ENCODE results near the gene CLCN2.
A peak's percentile ranks its signal among the peaks of the same experiment; 100 is the strongest.
"Not testable (repeated sequence)": the region's sequence is repeated elsewhere in the genome, so short reads cannot be mapped to it uniquely, and the experiment has no call there.

Gene CLCN2

DNA sequence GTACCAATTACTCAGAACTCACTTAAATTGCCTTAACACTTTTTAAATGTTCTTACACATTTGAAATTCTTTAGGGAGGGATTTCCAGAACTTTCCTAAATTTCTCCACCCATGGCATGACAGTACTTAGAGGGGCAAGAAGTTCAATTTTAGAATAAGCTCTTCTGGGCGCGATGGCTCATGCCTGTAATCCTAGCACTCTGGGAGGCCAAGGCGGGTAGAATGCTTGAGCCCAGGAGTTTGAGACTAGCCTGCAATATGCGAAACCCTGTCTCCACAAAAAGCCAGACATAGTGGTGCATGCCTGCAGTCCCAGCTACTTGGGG, 13.4 kb downstream of the CLCN2 start:
- H3K4me1 ChIP-seq (ENCODE audit: control insufficient read depth, insufficient read depth, low read length), result peaks cover 8% of the 10 kb centered on the region
- no peaks in the 10 kb centered on the region for H3K9me3 ChIP-seq (replicated peaks; ENCODE audit: low read length)
- no peak overlapping the region for H3K9ac ChIP-seq (ENCODE audit: low read depth, low read length)
- H3K27me3 ChIP-seq (ENCODE audit: control insufficient read depth, insufficient read depth, low read length), result no peaks in the 10 kb centered on the region
- peaks cover 17% of the 10 kb centered on the region for H3K36me3 ChIP-seq (ENCODE audit: insufficient read depth, low read length)
- H3K4me3 ChIP-seq (ENCODE audit: low read length), result no peak overlapping the region
- H3K4me2 ChIP-seq (ENCODE audit: low read length), result no peak overlapping the region

DNA sequence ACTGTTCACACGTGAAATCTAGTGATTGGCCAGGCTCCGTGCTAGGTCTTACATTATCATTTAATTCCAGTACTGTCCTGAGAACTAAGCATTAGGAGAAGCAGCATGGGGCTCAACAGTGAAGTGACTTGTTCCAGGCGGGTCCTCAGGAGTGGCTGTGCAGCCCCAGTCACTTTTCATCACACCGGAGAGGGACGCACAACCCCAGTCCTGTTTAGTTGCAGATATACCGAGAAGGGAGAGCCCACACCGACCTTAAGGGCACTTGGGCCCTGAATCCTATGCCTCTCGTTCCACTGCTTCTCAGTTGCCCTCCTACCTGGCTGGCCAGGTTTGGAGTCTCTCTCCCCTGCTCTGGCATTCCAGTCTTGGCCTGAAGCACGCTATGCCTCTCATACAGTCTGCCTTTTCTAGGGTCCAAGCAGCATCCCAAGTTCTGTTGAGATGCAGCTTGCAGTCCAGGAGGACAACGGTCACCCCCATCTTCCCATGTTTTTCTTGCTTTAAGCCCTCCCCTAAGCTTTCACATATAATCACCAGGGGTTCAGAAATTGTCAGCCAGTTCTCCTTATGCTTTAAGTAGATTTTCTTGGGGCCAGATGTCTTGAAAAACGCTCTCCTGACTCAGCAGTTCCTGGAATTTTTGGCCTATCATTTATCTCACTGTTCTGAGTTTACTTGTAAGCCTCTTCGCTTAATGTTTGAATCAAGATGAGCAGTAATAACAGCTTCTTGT, 13.9 kb downstream of the CLCN2 start:
- peaks cover 8% of the 10 kb centered on the region for H3K4me1 ChIP-seq (ENCODE audit: control insufficient read depth, insufficient read depth, low read length)
- H3K4me2 ChIP-seq (ENCODE audit: low read length), result no peak overlapping the region
- no peaks in the 10 kb centered on the region for H3K9me3 ChIP-seq (replicated peaks; ENCODE audit: low read length)
- H3K36me3 ChIP-seq (ENCODE audit: insufficient read depth, low read length), result peaks cover 20% of the 10 kb centered on the region
- no peak overlapping the region for H3K4me3 ChIP-seq (ENCODE audit: low read length)
- no peaks in the 10 kb centered on the region for H3K27me3 ChIP-seq (ENCODE audit: control insufficient read depth, insufficient read depth, low read length)
- H3K9ac ChIP-seq (ENCODE audit: low read depth, low read length), result no peak overlapping the region

DNA sequence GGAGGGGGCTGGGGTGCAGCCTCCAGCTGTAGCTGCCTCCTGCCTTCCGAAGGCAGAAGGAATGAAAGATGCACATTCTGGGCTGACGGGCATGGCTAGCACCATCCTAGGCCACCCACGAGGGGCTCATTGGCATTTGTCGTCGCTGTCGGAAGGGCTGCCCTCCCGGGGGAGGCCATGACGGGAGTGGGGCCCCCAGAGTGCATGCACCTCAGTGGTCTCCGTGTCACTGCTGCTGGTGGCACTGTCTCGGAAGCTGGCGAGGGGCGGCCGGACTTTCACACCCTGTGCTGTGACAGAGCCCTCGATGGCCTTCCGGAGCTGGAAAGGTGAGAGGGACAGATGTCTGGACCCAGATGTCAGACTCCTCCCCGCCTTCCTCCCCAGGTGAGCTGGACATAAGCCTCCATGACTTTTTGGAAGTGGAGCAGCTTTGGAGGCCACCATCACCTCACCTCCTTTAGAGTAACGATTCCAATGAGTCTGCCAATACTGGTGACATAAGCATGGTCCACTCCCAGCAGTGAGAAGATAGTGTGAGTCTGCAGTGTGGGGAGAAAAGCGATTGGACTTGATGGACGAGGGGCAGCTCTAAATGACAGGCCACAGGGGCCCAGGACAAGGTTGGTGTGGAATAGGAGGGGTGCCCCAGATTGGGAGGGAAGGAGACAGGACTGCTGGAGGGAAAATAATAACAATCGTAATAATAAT, 14.8 kb downstream of the CLCN2 start:
- Histone ChIP-seq H3K27me3 (ENCODE audit: control insufficient read depth, insufficient read depth, low read length) (no peaks in the 10 kb centered on the region), H3K4me2 (ENCODE audit: low read length) (no peak overlapping the region), H3K4me1 (ENCODE audit: control insufficient read depth, insufficient read depth, low read length) (peaks cover 8% of the 10 kb centered on the region), H3K4me3 (ENCODE audit: low read length) (no peak overlapping the region), H3K36me3 (ENCODE audit: insufficient read depth, low read length) (peaks cover 18% of the 10 kb centered on the region), H3K9ac (ENCODE audit: low read depth, low read length) (no peak overlapping the region), H3K9me3 (replicated peaks; ENCODE audit: low read length) (no peaks in the 10 kb centered on the region)

DNA sequence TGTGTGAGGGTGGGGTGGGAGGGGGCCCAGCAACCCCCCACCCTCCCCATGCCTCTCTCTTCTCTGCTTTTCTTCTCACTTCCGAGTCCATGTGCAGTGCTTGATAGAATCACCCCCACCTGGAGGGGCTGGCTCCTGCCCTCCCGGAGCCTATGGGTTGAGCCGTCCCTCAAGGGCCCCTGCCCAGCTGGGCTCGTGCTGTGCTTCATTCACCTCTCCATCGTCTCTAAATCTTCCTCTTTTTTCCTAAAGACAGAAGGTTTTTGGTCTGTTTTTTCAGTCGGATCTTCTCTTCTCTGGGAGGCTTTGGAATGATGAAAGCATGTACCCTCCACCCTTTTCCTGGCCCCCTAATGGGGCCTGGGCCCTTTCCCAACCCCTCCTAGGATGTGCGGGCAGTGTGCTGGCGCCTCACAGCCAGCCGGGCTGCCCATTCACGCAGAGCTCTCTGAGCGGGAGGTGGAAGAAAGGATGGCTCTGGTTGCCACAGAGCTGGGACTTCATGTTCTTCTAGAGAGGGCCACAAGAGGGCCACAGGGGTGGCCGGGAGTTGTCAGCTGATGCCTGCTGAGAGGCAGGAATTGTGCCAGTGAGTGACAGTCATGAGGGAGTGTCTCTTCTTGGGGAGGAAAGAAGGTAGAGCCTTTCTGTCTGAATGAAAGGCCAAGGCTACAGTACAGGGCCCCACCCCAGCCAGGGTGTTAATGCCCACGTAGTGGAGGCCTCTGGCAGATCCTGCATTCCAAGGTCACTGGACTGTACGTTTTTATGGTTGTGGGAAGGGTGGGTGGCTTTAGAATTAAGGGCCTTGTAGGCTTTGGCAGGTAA, 15.9 kb downstream of the CLCN2 start:
- Histone ChIP-seq H3K4me3 (ENCODE audit: low read length) (no peak overlapping the region), H3K27me3 (ENCODE audit: control insufficient read depth, insufficient read depth, low read length) (no peaks in the 10 kb centered on the region), H3K9ac (ENCODE audit: low read depth, low read length) (peak overlapping the region; percentile 3), H3K4me1 (ENCODE audit: control insufficient read depth, insufficient read depth, low read length) (peaks cover 16% of the 10 kb centered on the region), H3K36me3 (ENCODE audit: insufficient read depth, low read length) (peaks cover 17% of the 10 kb centered on the region), H3K9me3 (replicated peaks; ENCODE audit: low read length) (no peaks in the 10 kb centered on the region), H3K4me2 (ENCODE audit: low read length) (no peak overlapping the region)

DNA sequence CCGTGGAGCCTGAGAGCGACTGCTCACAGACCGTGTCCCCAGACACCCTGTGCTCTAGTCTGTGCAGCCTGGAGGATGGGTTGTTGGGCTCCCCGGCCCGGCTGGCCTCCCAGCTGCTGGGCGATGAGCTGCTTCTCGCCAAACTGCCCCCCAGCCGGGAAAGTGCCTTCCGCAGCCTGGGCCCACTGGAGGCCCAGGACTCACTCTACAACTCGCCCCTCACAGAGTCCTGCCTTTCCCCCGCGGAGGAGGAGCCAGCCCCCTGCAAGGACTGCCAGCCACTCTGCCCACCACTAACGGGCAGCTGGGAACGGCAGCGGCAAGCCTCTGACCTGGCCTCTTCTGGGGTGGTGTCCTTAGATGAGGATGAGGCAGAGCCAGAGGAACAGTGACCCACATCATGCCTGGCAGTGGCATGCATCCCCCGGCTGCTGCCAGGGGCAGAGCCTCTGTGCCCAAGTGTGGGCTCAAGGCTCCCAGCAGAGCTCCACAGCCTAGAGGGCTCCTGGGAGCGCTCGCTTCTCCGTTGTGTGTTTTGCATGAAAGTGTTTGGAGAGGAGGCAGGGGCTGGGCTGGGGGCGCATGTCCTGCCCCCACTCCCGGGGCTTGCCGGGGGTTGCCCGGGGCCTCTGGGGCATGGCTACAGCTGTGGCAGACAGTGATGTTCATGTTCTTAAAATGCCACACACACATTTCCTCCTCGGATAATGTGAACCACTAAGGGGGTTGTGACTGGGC, 16.7 kb downstream of the CLCN2 start:
- no peak overlapping the region for H3K4me2 ChIP-seq (ENCODE audit: low read length)
- no peaks in the 10 kb centered on the region for H3K27me3 ChIP-seq (ENCODE audit: control insufficient read depth, insufficient read depth, low read length)
- no peaks in the 10 kb centered on the region for H3K9me3 ChIP-seq (replicated peaks; ENCODE audit: low read length)
- no peak overlapping the region for H3K9ac ChIP-seq (ENCODE audit: low read depth, low read length)
- peaks cover 20% of the 10 kb centered on the region for H3K4me1 ChIP-seq (ENCODE audit: control insufficient read depth, insufficient read depth, low read length)
- no peak overlapping the region for H3K4me3 ChIP-seq (ENCODE audit: low read length)
- peaks cover 17% of the 10 kb centered on the region for H3K36me3 ChIP-seq (ENCODE audit: insufficient read depth, low read length)

DNA sequence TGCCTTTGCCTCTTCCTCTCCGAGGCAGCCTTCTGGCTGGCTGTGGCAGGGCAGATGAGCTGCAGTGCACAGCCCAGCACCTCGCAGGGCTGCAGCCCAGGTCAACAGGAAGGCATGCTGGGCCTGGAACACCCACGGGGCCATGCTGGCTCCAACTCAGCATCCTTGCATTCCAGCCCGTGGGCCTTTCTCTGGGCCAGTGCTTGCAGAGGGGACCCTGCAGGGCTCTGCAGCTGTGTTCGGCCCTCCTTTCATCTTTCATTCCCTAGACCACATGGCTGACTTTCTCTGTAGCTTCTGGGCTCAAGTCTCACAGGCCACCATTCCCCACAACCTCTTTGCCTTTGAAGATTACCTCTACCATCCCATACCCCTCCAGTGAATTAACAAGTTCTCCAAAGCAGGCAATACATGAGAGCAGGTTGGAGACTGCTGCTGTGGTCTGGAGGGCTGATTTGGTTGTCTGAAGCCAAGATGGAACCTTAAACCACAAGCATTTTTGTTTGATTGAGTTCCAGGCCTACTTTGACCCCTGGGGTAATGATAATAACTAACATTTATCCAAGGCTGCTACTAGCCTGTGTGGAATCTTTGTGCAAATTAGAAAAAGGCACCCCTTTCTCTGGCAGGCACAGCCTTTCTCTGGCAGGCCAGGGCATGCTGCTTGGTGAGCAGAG, 18.1 kb downstream of the CLCN2 start:
- Histone ChIP-seq H3K36me3 (ENCODE audit: insufficient read depth, low read length) (peaks cover 17% of the 10 kb centered on the region), H3K4me1 (ENCODE audit: control insufficient read depth, insufficient read depth, low read length) (peaks cover 27% of the 10 kb centered on the region), H3K4me3 (ENCODE audit: low read length) (no peak overlapping the region)

DNA sequence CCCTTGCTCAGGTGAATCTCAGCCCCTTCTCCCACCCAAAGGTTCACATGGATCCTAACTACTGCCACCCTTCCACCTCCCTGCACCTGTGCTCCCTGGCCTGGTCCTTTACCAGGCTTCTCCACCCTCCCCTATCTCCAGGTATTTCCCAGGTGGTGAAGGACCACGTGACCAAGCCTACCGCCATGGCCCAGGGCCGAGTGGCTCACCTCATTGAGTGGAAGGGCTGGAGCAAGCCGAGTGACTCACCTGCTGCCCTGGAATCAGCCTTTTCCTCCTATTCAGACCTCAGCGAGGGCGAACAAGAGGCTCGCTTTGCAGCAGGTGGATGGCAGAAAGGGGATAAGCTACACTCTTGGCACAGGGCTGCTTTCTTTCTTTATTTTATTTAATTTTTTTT, 19.5 kb downstream of the CLCN2 start:
- no peak overlapping the region for H3K4me3 ChIP-seq (ENCODE audit: low read length)
- no peaks in the 10 kb centered on the region for H3K9me3 ChIP-seq (replicated peaks; ENCODE audit: low read length)
- H3K27me3 ChIP-seq (ENCODE audit: control insufficient read depth, insufficient read depth, low read length), result no peaks in the 10 kb centered on the region
- peaks cover 17% of the 10 kb centered on the region for H3K36me3 ChIP-seq (ENCODE audit: insufficient read depth, low read length)
- peaks cover 41% of the 10 kb centered on the region for H3K4me1 ChIP-seq (ENCODE audit: control insufficient read depth, insufficient read depth, low read length)
- H3K4me2 ChIP-seq (ENCODE audit: low read length), result no peak overlapping the region
- H3K9ac ChIP-seq (ENCODE audit: low read depth, low read length), result no peak overlapping the region

More for the DNA sequence above, 18.1 kb downstream of the CLCN2 start:
- Histone ChIP-seq H3K9ac (ENCODE audit: low read depth, low read length) (no peak overlapping the region), H3K9me3 (replicated peaks; ENCODE audit: low read length) (no peaks in the 10 kb centered on the region), H3K27me3 (ENCODE audit: control insufficient read depth, insufficient read depth, low read length) (no peaks in the 10 kb centered on the region), H3K4me2 (ENCODE audit: low read length) (no peak overlapping the region)

DNA sequence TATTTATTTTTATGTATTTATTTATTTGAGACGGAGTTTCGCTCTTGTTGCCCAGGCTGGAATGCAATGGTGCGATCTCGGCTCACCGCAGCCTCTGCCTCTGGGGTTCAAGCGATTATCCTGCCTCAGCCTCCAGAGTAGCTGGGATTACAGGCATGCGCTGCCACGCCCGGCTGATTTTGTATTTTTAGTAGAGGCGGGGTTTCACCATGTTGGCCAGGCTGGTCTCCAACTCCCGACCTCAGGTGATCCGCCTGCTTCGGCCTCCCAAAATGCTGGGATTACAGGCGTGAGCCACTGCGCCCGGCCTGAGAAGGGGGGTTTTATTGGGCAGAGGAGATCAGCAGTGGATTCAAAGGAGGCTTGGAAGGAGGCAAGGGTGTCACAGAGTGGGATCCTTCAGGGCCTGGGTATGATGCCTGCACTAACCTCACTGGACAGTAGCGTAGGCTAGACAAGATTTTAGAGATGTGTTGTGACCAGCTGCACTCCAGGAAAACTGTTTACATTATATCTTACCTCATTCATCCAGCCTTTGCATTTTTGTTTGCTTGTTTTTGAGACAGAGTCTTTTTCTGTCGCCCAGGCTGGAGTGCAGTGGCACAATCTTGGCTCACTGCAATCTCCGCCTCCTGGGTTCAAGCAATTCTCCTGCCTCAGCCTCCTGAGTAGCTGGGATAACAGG, 21.8 kb downstream of the CLCN2 start:
- H3K4me3 ChIP-seq (ENCODE audit: low read length); H3K9me3 ChIP-seq (replicated peaks; ENCODE audit: low read length); H3K4me2 ChIP-seq (ENCODE audit: low read length); H3K27me3 ChIP-seq (ENCODE audit: control insufficient read depth, insufficient read depth, low read length); H3K9ac ChIP-seq (ENCODE audit: low read depth, low read length): not testable (repeated sequence)
- Histone ChIP-seq H3K4me1 (ENCODE audit: control insufficient read depth, insufficient read depth, low read length) (peaks cover 51% of the 10 kb centered on the region), H3K36me3 (ENCODE audit: insufficient read depth, low read length) (peaks cover 22% of the 10 kb centered on the region)

DNA sequence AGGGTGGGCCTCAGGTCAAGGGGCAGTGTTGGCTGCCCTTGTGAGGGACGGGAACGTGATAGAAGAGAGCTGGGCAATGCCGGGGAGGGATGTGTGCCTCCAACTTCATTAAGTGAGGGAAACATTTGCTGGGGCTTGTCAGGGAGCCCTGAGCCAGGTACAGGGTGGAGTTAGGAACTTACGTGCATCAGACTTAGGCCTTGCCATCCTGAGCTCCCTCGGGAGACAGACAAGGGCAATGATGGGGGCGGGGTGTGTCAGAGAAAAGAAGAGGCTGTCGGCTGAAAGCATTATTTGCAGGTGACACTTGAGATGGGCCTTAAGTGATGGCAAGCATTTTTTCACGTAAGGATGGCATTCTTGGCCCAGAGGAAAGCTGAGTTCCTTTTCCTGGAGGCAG, 22.4 kb downstream of the CLCN2 start:
- Histone ChIP-seq H3K9ac (ENCODE audit: low read depth, low read length) (no peak overlapping the region), H3K9me3 (replicated peaks; ENCODE audit: low read length) (no peaks in the 10 kb centered on the region), H3K27me3 (ENCODE audit: control insufficient read depth, insufficient read depth, low read length) (no peaks in the 10 kb centered on the region), H3K4me2 (ENCODE audit: low read length) (peak overlapping the region; percentile 95), H3K4me3 (ENCODE audit: low read length) (no peak overlapping the region), H3K36me3 (ENCODE audit: insufficient read depth, low read length) (peaks cover 25% of the 10 kb centered on the region), H3K4me1 (ENCODE audit: control insufficient read depth, insufficient read depth, low read length) (peaks cover 56% of the 10 kb centered on the region)

DNA sequence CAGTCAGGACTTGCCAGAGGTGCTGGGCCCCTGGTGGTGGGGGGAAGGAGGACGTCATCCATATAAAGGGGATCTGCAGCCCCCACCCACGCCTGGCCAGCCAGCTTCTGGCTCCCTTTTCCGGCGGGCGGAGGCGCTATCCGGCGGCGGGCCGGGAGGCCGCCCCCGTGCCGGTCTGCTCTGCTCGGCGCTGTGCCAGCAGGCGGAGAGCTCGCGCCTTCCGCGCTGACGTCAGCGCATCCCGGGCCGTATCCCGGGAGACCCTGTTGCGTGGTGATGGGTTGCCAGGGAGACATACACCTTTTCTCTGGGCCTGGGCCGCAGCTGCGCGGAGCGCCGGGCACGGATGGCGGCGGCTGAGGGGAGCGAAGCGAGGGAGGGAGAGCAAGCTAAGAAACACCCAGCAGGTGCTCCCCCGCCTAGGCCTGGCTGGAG, 22.9 kb downstream of the CLCN2 start:
- Histone ChIP-seq H3K27me3 (ENCODE audit: control insufficient read depth, insufficient read depth, low read length) (no peaks in the 10 kb centered on the region), H3K4me1 (ENCODE audit: control insufficient read depth, insufficient read depth, low read length) (peaks cover 61% of the 10 kb centered on the region), H3K9me3 (replicated peaks; ENCODE audit: low read length) (no peaks in the 10 kb centered on the region), H3K4me3 (ENCODE audit: low read length) (peak overlapping the region; percentile 40), H3K36me3 (ENCODE audit: insufficient read depth, low read length) (peaks cover 27% of the 10 kb centered on the region), H3K9ac (ENCODE audit: low read depth, low read length) (no peak overlapping the region), H3K4me2 (ENCODE audit: low read length) (peak overlapping the region; percentile 95)

Data from skeletal muscle satellite cell (primary cell).